Ascending aorta (tissue), 2 donors: ENCODE data around the gene EMC7. TPM values are rescaled to one million over a fixed set of nuclear protein-coding genes. Genes with fewer than 3 reads are reported as not detected.
"Not testable (repeated sequence)": the region's sequence is repeated elsewhere in the genome, so short reads cannot be mapped to it uniquely, and the experiment has no call there.

Experiments used
- DNase-seq, 2 donors: peaks; one replicate each; pipeline ENCODE4 v3.0.0-alpha.2; 2019; ENCODE audit warnings: low spot score in 2 of 2
- H3K27ac ChIP-seq, 2 donors: fragments of 200-600 bp; sonication (generic); one replicate each; pipeline ENCODE4 v1.5.1; 2016 to 2017; ENCODE audit warnings: mild to moderate bottlenecking in 1 of 2
- H3K27me3 ChIP-seq: fragments of 200-600 bp; sonication (generic); one replicate; pipeline ENCODE4 v1.5.1; 2017
- H3K36me3 ChIP-seq, 2 donors: fragments of 200-600 bp; sonication (generic); one replicate each; pipeline ENCODE4 v1.5.1; 2016
- H3K4me1 ChIP-seq, 2 donors: fragments of 200-600 bp; sonication (generic); one replicate each; pipeline ENCODE4 v1.5.1; 2016 to 2017; ENCODE audit warnings: mild to moderate bottlenecking in 1 of 2
- H3K4me3 ChIP-seq, 2 donors: fragments of 200-600 bp; sonication (generic); one replicate each; pipeline ENCODE4 v1.5.1; 2016 to 2017; ENCODE audit warnings: mild to moderate bottlenecking in 1 of 2
- H3K9me3 ChIP-seq, 2 donors: fragments of 200-600 bp; sonication (generic); one replicate each; pipeline ENCODE4 v1.5.1; 2016
- intact Hi-C: fragments of 100-400 bp; cut with DNase I; formaldehyde crosslinking; loops from one replicate; pipeline ENCODE4 v1.15.1; 2023
- total RNA-seq: library from RNA; depleted of rRNA; stranded (reverse); fragments of >200 nt; gene quantifications from one replicate; pipeline ENCODE4 v1.1.0, GENCODE V29; 2016
- TF ChIP-seq, protein P1 (sequence below), 3 experiments: fragments of 200-600 bp in 2 of 3; fragments of 450-650 bp in 1 of 3; sonication (generic) in 2 of 3; IDR thresholded peaks; one replicate each; pipeline ENCODE4 v1.5.1; 2016 to 2019; ENCODE audit warnings: antibody characterized with exemption in 3 of 3, mild to moderate bottlenecking in 1 of 3, moderate library complexity in 1 of 3

EMC7 gene
- total RNA-seq, 1 donor from 2014 or later: 51.0 TPM

DNA sequence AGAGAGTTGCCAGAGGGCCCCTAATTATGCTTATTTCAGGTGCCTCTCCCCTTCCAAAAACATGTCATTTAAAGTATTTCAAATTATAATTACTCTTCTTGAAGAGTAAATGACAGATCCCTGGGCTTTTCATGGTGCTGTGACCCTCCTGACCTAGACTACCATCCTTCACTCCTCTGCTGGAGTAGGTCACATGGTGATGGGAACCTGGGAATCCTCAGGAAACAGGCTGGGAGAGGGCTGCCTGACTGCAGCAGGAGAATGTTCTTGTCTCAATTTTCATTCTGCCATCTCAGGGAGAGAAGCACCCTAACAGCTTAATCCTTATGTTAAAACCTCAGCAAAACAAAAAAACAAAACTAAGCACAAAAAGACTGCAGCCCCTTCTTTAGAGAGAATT lies 24.9 kb upstream of the EMC7 start:
- Histone ChIP-seq H3K27me3 (no peaks in the 10 kb centered on the region), H3K36me3 (no peaks in the 10 kb centered on the region), H3K4me1 (no peaks in the 10 kb centered on the region), H3K4me3 (no peak overlapping the region), H3K9me3 (no peaks in the 10 kb centered on the region), H3K27ac (no peak overlapping the region)
- no peak for DNase-seq
- intact Hi-C loops: no loop called here
- TF ChIP-seq, protein P1, sequence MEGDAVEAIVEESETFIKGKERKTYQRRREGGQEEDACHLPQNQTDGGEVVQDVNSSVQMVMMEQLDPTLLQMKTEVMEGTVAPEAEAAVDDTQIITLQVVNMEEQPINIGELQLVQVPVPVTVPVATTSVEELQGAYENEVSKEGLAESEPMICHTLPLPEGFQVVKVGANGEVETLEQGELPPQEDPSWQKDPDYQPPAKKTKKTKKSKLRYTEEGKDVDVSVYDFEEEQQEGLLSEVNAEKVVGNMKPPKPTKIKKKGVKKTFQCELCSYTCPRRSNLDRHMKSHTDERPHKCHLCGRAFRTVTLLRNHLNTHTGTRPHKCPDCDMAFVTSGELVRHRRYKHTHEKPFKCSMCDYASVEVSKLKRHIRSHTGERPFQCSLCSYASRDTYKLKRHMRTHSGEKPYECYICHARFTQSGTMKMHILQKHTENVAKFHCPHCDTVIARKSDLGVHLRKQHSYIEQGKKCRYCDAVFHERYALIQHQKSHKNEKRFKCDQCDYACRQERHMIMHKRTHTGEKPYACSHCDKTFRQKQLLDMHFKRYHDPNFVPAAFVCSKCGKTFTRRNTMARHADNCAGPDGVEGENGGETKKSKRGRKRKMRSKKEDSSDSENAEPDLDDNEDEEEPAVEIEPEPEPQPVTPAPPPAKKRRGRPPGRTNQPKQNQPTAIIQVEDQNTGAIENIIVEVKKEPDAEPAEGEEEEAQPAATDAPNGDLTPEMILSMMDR (IDR thresholded peaks at IDR 0.05): no peak

DNA sequence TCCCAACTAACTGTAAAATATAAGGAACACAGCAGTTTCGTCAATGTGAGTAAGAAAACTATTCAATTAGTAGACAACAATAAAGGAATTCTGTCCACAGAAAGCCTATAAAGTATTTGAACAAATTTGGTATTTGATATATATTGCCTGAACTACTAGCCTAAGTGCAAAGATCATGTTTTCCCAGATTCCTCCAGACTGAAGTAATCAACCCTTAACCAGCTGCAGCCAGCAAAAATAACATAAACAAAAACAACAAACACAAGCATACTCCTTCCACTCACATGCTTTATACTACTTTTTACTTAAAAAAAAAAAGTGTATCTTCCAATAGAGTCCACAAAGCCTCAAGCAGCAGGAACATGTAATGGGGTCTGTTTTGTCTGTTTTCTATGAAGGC lies 24.3 kb upstream of the EMC7 start:
- intact Hi-C loops: no loop called here
- no peak for DNase-seq

DNA sequence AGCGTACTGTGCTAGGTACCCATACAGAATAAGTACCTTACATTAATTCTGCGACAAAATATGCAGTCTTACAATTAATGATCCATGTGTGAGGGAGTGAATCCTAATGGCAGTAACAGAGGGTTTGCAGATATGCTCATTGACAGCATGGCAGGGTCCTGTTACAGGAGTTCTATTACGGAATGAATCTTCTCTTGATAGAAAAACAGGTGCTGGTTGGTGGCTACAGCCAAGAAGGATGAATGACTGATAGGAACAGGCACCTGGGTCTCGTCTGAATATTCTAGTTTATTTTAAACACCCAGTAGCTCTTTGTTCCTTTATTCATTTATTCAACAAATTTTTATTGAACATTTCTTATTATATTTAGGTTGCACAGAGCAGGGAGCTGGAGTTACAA lies 23.0 kb upstream of the EMC7 start:
- no peak for DNase-seq
- Histone ChIP-seq H3K4me1 (no peaks in the 10 kb centered on the region), H3K27ac (no peak overlapping the region), H3K36me3 (no peaks in the 10 kb centered on the region), H3K9me3 (no peaks in the 10 kb centered on the region), H3K27me3 (no peaks in the 10 kb centered on the region), H3K4me3 (no peak overlapping the region)
- intact Hi-C loops: no loop called here
- TF ChIP-seq, protein P1 (IDR thresholded peaks at IDR 0.05): no peak

More for the DNA sequence above, 24.3 kb upstream of the EMC7 start:
- Histone ChIP-seq H3K4me3 (no peak overlapping the region), H3K27me3 (no peaks in the 10 kb centered on the region), H3K27ac (no peak overlapping the region), H3K4me1 (no peaks in the 10 kb centered on the region), H3K9me3 (no peaks in the 10 kb centered on the region), H3K36me3 (no peaks in the 10 kb centered on the region)
- TF ChIP-seq, protein P1 (IDR thresholded peaks at IDR 0.05): no peak

DNA sequence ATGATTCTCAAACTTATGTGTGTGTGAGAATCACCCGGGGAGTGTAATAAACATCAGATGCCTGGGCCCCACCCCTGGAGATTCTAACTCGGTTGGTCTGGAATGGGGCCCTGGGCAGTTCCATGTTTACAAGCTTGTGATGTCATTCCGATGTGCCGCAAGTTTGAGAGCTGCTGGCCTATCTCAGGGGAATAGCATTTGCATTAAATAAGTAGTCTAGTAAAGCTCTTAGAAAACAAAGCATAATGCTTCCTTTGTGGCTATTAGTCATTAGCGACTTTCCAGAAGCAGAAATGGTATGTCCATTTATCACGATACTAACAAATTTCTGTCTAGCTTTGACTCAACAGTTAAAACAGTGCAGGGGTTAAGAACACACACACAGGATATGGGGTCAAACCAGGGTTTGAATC lies 21.1 kb upstream of the EMC7 start:
- TF ChIP-seq, protein P1 (IDR thresholded peaks at IDR 0.05): no peak
- Histone ChIP-seq H3K36me3 (no peaks in the 10 kb centered on the region), H3K4me3 (no peak overlapping the region), H3K27me3 (no peaks in the 10 kb centered on the region), H3K27ac (no peak overlapping the region), H3K4me1 (no peaks in the 10 kb centered on the region), H3K9me3 (no peaks in the 10 kb centered on the region)
- no peak for DNase-seq
- intact Hi-C loops: no loop called here

DNA sequence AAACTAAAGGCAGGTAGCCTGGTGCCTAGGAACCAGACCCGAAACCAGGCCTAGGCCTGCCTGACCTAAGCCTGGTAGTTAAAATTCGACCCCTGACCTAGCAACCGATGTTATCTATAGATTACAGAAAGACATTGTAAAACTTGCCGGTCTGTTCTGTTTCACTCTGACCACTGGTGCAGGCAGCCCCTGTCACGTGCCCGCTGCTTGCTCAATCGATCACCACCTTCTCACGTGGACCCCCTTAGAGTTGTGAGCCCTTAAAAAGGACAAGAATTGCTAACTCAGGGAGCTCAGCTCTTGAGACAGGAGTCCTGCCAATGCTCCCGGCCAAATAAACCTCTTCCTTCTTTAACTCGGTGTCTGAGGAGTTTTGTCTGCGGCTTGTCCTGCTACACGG lies 20.1 kb upstream of the EMC7 start:
- DNase-seq, H3K27me3 ChIP-seq, H3K4me3 ChIP-seq, H3K9me3 ChIP-seq, H3K27ac ChIP-seq, intact Hi-C loops, H3K4me1 ChIP-seq, H3K36me3 ChIP-seq: not testable (repeated sequence)

DNA sequence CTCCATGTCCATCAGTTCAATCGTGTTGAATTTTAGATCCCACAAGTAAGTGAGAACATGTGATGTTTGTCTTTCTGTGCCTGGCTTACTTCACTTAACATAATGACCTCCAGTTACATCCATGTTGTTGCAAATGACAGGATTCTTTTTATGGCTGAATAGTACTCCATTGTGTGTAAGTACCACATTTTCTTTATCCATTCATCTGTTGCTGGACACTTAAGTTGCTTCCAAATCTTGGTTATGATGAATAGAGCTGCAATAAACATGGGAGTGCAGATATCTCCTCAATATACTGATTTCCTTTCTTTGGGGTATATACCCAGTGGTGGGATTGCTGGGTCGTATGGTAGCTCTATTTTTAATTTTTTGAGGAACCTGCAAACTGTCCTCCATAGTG lies 18.8 kb upstream of the EMC7 start:
- H3K4me1 ChIP-seq, H3K9me3 ChIP-seq, DNase-seq, H3K4me3 ChIP-seq, H3K27me3 ChIP-seq, H3K27ac ChIP-seq, intact Hi-C loops, H3K36me3 ChIP-seq: not testable (repeated sequence)

DNA sequence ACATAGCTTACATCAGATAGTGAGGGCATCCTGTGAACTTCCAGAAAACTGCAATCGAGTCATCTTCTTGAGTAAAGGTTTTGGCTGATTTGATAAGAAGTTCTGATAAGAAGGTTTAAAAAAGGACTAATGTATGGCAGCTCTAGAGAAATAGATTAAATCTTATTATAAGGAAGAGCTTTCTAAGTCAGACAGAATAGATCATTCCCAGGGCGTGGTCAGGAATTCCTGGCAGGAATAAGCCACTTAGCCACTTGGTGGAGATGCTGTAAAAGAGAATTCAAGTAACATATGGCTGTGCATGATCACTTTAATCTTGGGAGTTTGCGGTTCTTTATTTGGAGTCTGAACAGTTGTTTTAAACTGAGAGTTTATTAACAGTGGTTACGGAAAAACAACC lies 17.6 kb upstream of the EMC7 start:
- H3K9me3 ChIP-seq: no peaks in the 10 kb centered on the region
- H3K4me1 ChIP-seq: no peaks in the 10 kb centered on the region
- no peaks in the 10 kb centered on the region for H3K27me3 ChIP-seq
- no peaks in the 10 kb centered on the region for H3K36me3 ChIP-seq
- no peak for DNase-seq
- TF ChIP-seq, protein P1 (IDR thresholded peaks at IDR 0.05): no peak
- intact Hi-C loops: no loop called here
- H3K27ac ChIP-seq: no peak overlapping the region
- no peak overlapping the region for H3K4me3 ChIP-seq
